K562 (cell line): ENCODE measurements around the gene KNL1. TPM values are rescaled to one million over a fixed set of nuclear protein-coding genes. Genes with fewer than 3 reads are reported as not detected.

Experiments used
- CCNT2 ChIP-seq: IDR thresholded peaks from 2 replicates; pipeline ENCODE4 v1.6.1; 2011; ENCODE audit warnings: borderline replicate concordance, low read depth, mild to moderate bottlenecking, moderate library complexity, mixed read lengths, low read length; ENCODE audit not compliant: insufficient read length; ENCODE audit errors: extremely low read depth
- DMBX1 ChIP-seq: fragments of 250-450 bp; sonication (Bioruptor Pico); IDR thresholded peaks from 2 replicates; pipeline ENCODE4 v1.8.0; 2022; ENCODE audit warnings: inconsistent platforms, mild to moderate bottlenecking, moderate library complexity, borderline replicate concordance
- ESRRA ChIP-seq: fragments of 450-650 bp; IDR thresholded peaks from 2 replicates; pipeline ENCODE4 v1.6.1; 2014; ENCODE audit warnings: low read depth, mild to moderate bottlenecking, moderate library complexity, borderline replicate concordance
- FOS ChIP-seq: IDR thresholded peaks from 3 replicates; pipeline ENCODE4 v1.6.1; 2011; ENCODE audit not compliant: insufficient read length; ENCODE audit errors: extremely low read depth
- FOXJ3 ChIP-seq: sonication (generic); formaldehyde crosslinking; IDR thresholded peaks from 2 replicates; pipeline ENCODE4 v1.4.0; 2020; ENCODE audit warnings: mild to moderate bottlenecking, missing genetic modification reagents
- GATAD2B ChIP-seq: fragments of 450-650 bp; IDR thresholded peaks from 2 replicates; pipeline ENCODE4 v1.6.1; 2017; ENCODE audit warnings: mild to moderate bottlenecking, borderline replicate concordance
- HCFC1 ChIP-seq: IDR thresholded peaks from 2 replicates; pipeline ENCODE4 v1.6.1; 2012; ENCODE audit warnings: low read depth, low read length, improper control_type of control experiment
- IRF2 ChIP-seq: sonication (generic); formaldehyde crosslinking; IDR thresholded peaks from 2 replicates; pipeline ENCODE4 v1.8.1; 2022; ENCODE audit warnings: mild to moderate bottlenecking, missing genetic modification reagents
- KLF1 ChIP-seq: fragments of 450-650 bp; IDR thresholded peaks from 2 replicates; pipeline ENCODE4 v1.6.1; 2016; ENCODE audit warnings: missing genetic modification characterization, missing compliant biosample characterization
- MECOM ChIP-seq: fragments of 250-450 bp; sonication (Bioruptor Pico); IDR thresholded peaks from 2 replicates; pipeline ENCODE4 v1.8.0; 2022; ENCODE audit warnings: inconsistent platforms
- MEF2A ChIP-seq: IDR thresholded peaks from 2 replicates; pipeline ENCODE4 v1.6.1; 2011; ENCODE audit warnings: low read depth, mild to moderate bottlenecking, low read length, moderate library complexity; ENCODE audit not compliant: control insufficient read depth
- MYNN ChIP-seq, 2 experiments: sonication (generic); formaldehyde crosslinking in 1 of 2; IDR thresholded peaks; 2 replicates each; pipeline versions ENCODE4 v1.5.0 to v1.6.1; 2016 to 2020; ENCODE audit warnings: antibody characterized with exemption in 1 of 2, missing genetic modification reagents in 1 of 2
- PHB ChIP-seq: fragments of 250-450 bp; sonication (Bioruptor Pico); IDR thresholded peaks from 2 replicates; pipeline ENCODE4 v1.5.0; 2021
- PHF21A ChIP-seq: fragments of 450-650 bp; IDR thresholded peaks from 2 replicates; pipeline ENCODE4 v1.6.1; 2017; ENCODE audit warnings: low read depth, borderline replicate concordance
- PREB ChIP-seq: sonication (generic); formaldehyde crosslinking; IDR thresholded peaks from 2 replicates; pipeline ENCODE4 v1.8.1; 2023; ENCODE audit warnings: mild to moderate bottlenecking, missing genetic modification reagents
- SNRNP70 ChIP-seq: fragments of 200-400 bp; formaldehyde crosslinking; optimal IDR thresholded peaks from 2 replicates; pipeline ENCODE3; 2017; ENCODE audit warnings: low read depth, low read length
- SRSF7 ChIP-seq: fragments of 200-400 bp; formaldehyde crosslinking; optimal IDR thresholded peaks from 2 replicates; pipeline ENCODE3; 2017; ENCODE audit warnings: mild to moderate bottlenecking, low read depth, low read length
- ZNF124 ChIP-seq: sonication (generic); formaldehyde crosslinking; IDR thresholded peaks from 2 replicates; pipeline ENCODE4 v1.8.1; 2022; ENCODE audit warnings: missing genetic modification reagents
- ZNF217 ChIP-seq: sonication (generic); formaldehyde crosslinking; IDR thresholded peaks from 2 replicates; pipeline ENCODE4 v1.8.0; 2022; ENCODE audit warnings: mild to moderate bottlenecking, missing genetic modification reagents
- ZNF274 ChIP-seq: IDR thresholded peaks from 2 replicates; pipeline ENCODE4 v1.6.1; 2011; ENCODE audit warnings: low read depth, mild to moderate bottlenecking, low read length, moderate library complexity, borderline replicate concordance
- ZNF398 ChIP-seq: fragments of 250-450 bp; sonication (Bioruptor Pico); IDR thresholded peaks from 2 replicates; pipeline ENCODE4 v1.8.0; 2021; ENCODE audit warnings: moderate library complexity, mild to moderate bottlenecking, inconsistent platforms
- ZNF785 ChIP-seq: fragments of 250-450 bp; sonication (Bioruptor Pico); IDR thresholded peaks from 2 replicates; pipeline ENCODE4 v1.4.0; 2020; ENCODE audit warnings: mild to moderate bottlenecking
- polyA plus RNA-seq, 8 experiments: library from polyadenylated mRNA; depleted of rRNA in 4 of 8; stranded (reverse) in 5 of 8; unstranded in 3 of 8; fragments of >200 nt; fragmentation: Nextera tagmentation in 2 of 8; fragmentation: Illumina TruSeq in 1 of 8; extraction: Ambion mirVana in 2 of 8; extraction: Trizol in 1 of 8; gene quantifications; 2 replicates each; pipeline versions ENCODE4 v1.2.1 to v1.2.3, GENCODE V29; 2011 to 2014; ENCODE audit warnings: inconsistent platforms in 1 of 8, missing spikeins in 1 of 8
- total RNA-seq, 7 experiments: library from RNA; depleted of rRNA in 6 of 7; stranded (reverse); fragments of >200 nt in 6 of 7; fragmentation: Illumina TruSeq in 2 of 7; extraction: Trizol in 2 of 7; gene quantifications; 2 replicates each; pipeline versions ENCODE4 v1.2.1 to v1.2.3, GENCODE V29; 2011 to 2021; ENCODE audit warnings: low replicate concordance in 1 of 7
- TF ChIP-seq, protein P1 (sequence below): fragments of 450-650 bp; formaldehyde crosslinking; IDR thresholded peaks from 2 replicates; pipeline ENCODE4 v1.4.0; 2022; ENCODE audit warnings: mild to moderate bottlenecking, moderate library complexity
- TF ChIP-seq, protein P2 (sequence below): fragments of 250-450 bp; sonication (Bioruptor Pico); IDR thresholded peaks from 2 replicates; pipeline ENCODE4 v1.5.0; 2021

The KNL1 gene
- total and polyA plus RNA-seq, 9 of the 15 experiments (the other 6 are each of a cell fraction or from before 2014, with no cell fraction given), result 14.5 to 65.4 (median 34.6) TPM

GRCh38 chr15:40558952-40559742 lies 34.9 kb upstream of the KNL1 start (continued):
- TF ChIP-seq, protein P1, sequence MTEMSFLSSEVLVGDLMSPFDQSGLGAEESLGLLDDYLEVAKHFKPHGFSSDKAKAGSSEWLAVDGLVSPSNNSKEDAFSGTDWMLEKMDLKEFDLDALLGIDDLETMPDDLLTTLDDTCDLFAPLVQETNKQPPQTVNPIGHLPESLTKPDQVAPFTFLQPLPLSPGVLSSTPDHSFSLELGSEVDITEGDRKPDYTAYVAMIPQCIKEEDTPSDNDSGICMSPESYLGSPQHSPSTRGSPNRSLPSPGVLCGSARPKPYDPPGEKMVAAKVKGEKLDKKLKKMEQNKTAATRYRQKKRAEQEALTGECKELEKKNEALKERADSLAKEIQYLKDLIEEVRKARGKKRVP (CRISPR knock-in tag), result no peak
- TF ChIP-seq SRSF7 (no peak), PHB (CRISPR knock-in tag) (no peak), KLF1 (tag) (no peak), ZNF785 (CRISPR knock-in tag) (no peak), ESRRA (no peak; the same call in 1 of the 2 replicates), SNRNP70 (no peak), FOS (no peak), MYNN (IDR thresholded peaks at IDR 0.05) (no peak; the same call in 1 of the 2 replicates), MYNN (CRISPR knock-in tag; IDR thresholded peaks at IDR 0.05) (no peak), HCFC1 (no peak), ZNF274 (no peak), ZNF398 (CRISPR knock-in tag) (no peak), ZNF217 (CRISPR knock-in tag) (no peak), DMBX1 (CRISPR knock-in tag) (peak; percentile 30; the same call in 1 of the 2 replicates), MEF2A (no peak), PHF21A (no peak), MECOM (CRISPR knock-in tag) (peak; percentile 82), IRF2 (no peak), PREB (CRISPR knock-in tag) (no peak), ZNF124 (CRISPR knock-in tag) (no peak), GATAD2B (no peak), FOXJ3 (CRISPR knock-in tag) (no peak), CCNT2 (peak; percentile 86)
- TF ChIP-seq, protein P2, sequence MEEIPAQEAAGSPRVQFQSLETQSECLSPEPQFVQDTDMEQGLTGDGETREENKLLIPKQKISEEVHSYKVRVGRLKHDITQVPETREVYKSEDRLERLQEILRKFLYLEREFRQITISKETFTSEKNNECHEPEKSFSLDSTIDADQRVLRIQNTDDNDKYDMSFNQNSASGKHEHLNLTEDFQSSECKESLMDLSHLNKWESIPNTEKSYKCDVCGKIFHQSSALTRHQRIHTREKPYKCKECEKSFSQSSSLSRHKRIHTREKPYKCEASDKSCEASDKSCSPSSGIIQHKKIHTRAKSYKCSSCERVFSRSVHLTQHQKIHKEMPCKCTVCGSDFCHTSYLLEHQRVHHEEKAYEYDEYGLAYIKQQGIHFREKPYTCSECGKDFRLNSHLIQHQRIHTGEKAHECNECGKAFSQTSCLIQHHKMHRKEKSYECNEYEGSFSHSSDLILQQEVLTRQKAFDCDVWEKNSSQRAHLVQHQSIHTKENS, result no peak
